ENCODE data around the gene MRLN. TPM values are rescaled to one million over a fixed set of nuclear protein-coding genes. Genes with fewer than 3 reads are reported as not detected.

Gene MRLN
- total and polyA plus RNA-seq, 10 of the 15 experiments (the other 5 are each of a cell fraction or from before 2014, with no cell fraction given): 0.19 TPM; not detected in 9

DNA sequence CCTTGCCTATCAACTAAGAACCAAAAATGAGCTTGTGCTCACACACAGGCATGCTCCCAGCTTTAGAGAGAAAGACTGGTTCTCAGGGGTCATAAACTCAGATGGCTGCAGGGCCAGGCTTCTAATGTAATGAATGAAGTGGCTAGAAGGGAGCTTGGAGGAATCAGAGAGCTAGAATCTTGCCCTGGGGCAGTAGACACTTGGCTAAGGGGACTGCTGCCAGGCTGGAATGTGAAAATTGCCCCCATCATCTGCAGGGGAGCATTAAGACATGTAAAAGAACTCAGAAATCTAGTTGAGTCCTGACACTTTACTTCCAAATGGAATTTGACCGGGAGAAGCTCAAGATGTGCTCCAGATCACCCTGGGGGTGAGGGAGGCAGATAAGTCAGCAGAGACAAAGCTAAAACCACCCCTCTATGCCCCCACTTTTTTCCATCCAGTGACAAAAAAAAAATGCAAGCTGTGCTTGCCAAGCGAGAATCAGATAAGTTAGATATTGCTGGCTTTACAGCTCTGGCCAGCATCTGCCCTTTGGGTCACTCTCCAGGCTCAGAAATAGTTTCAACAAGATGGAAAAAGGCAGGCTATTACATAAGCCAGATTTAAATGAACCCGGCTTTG lies 41.3 kb downstream of the MRLN start (continued):
- TF ChIP-seq RAD51 (IDR thresholded peaks at IDR 0.05): no peak
- TF ChIP-seq MEF2B (IDR thresholded peaks at IDR 0.05; ENCODE audit: partially characterized antibody, poor library complexity, severe bottlenecking): no peak
- TF ChIP-seq, protein P1, sequence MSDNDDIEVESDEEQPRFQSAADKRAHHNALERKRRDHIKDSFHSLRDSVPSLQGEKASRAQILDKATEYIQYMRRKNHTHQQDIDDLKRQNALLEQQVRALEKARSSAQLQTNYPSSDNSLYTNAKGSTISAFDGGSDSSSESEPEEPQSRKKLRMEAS (IDR thresholded peaks at IDR 0.05; ENCODE audit: low read depth, low read length): no peak
- TF ChIP-seq, protein P2, sequence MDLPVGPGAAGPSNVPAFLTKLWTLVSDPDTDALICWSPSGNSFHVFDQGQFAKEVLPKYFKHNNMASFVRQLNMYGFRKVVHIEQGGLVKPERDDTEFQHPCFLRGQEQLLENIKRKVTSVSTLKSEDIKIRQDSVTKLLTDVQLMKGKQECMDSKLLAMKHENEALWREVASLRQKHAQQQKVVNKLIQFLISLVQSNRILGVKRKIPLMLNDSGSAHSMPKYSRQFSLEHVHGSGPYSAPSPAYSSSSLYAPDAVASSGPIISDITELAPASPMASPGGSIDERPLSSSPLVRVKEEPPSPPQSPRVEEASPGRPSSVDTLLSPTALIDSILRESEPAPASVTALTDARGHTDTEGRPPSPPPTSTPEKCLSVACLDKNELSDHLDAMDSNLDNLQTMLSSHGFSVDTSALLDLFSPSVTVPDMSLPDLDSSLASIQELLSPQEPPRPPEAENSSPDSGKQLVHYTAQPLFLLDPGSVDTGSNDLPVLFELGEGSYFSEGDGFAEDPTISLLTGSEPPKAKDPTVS (IDR thresholded peaks at IDR 0.05; ENCODE audit: low read depth, low read length): no peak
- no peak for TF ChIP-seq GABPA (IDR thresholded peaks at IDR 0.05; ENCODE audit: low read depth)

DNA sequence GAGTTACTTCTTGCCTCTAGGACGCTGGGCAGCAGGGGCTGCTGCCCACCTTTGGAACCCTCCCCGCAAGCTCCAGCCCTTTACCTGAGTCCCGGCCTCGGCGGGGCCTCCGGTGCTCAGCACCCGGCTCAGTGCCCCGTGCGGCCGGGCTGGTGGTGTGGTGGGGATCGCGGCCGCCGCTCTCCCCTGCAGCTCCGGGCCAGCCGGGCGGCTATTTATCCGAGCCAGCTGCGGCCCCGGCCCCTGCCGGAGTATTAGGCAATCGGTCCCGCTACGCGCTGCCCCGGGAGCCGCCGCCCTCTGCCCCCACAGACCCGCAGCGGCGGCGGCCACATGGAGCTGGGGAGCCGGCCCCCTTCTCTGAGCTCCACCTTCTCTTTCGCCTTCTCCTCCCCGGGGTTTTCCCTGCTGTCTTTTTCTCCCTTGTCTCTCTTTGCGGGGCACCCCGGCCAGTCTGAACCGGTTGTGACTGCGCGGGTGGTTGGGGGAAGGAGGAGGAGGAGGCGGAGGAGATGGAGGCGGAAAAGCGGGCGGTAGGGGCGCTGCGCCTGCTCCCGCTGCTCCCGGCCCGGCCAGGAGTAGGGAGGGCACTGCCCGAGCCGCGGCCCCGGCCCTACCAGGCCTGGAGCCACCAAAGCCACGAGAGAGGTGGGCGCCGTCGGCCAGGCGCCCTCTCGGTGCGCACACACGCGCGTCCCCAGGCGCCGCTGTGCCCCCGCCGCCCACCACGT lies 43.7 kb downstream of the MRLN start, which contains the start of gene SLC16A9:
SLC16A9 (minus strand) TSS at position 456 of the 731 bp plus-strand sequence. CDS start 25,559 bp downstream, outside the sequence.
- ChIA-PET SMC1A (ENCODE audit: uncharacterized antibody, unreplicated experiment) (no interaction called here), CTCF (no interaction called here), RAD21 (ENCODE audit: unreplicated experiment) (no interaction called here), POLR2A (no interaction called here)
- under 1% methylated on average over 40 of the region's 68 CpGs for WGBS (ENCODE audit: insufficient coverage, insufficient replicate concordance, low lambda C conversion rate, missing lambda C conversion rate)
- H3K36me3 ChIP-seq (ENCODE audit: control insufficient read depth in 2 of 2, insufficient read depth in 2 of 2, low read length in 1 of 2): no peaks in the 10 kb centered on the region
- H3K27ac ChIP-seq (ENCODE audit: control insufficient read depth, insufficient read depth): no peak within 1 kb of the TSS
- H4K20me1 ChIP-seq (ENCODE audit: control insufficient read depth, insufficient read depth): no peaks in the 10 kb centered on the region
- peak in 1 of 2 experiments; percentile 61; a peak in 1 of 3 replicates for TF ChIP-seq EGR1 (IDR thresholded peaks at IDR 0.05; ENCODE audit: borderline replicate concordance in 1 of 2, low read depth in 2 of 2, low read length in 2 of 2)
- 0 out of 2 replicates have a peak, but pooled peaks have one; percentile 20 for TF ChIP-seq IKZF1 (conservative IDR thresholded peaks at IDR 0.05)
- no peak for TF ChIP-seq MYC (IDR thresholded peaks at IDR 0.05; ENCODE audit: insufficient read depth, insufficient read length, insufficient replicate concordance, low read length, severe bottlenecking)
- TF ChIP-seq BCL11A (IDR thresholded peaks at IDR 0.05; ENCODE audit: low read depth, low read length): 0 out of 2 replicates have a peak, but pooled peaks have one; percentile 9
- TF ChIP-seq RUNX3 (IDR thresholded peaks at IDR 0.05; ENCODE audit: low read length): peak; percentile 12; the same call in 1 of the 2 replicates
- TF ChIP-seq POLR2A (IDR thresholded peaks at IDR 0.05; ENCODE audit: low read depth, low read length): 0 out of 2 replicates have a peak, but pooled peaks have one; percentile 49
- no peak for TF ChIP-seq MEF2A (IDR thresholded peaks at IDR 0.05; ENCODE audit: insufficient read depth, low read depth, low read length)
- TF ChIP-seq ATF7 (IDR thresholded peaks at IDR 0.05; ENCODE audit: low read depth): no peak
- TF ChIP-seq, protein P3, sequence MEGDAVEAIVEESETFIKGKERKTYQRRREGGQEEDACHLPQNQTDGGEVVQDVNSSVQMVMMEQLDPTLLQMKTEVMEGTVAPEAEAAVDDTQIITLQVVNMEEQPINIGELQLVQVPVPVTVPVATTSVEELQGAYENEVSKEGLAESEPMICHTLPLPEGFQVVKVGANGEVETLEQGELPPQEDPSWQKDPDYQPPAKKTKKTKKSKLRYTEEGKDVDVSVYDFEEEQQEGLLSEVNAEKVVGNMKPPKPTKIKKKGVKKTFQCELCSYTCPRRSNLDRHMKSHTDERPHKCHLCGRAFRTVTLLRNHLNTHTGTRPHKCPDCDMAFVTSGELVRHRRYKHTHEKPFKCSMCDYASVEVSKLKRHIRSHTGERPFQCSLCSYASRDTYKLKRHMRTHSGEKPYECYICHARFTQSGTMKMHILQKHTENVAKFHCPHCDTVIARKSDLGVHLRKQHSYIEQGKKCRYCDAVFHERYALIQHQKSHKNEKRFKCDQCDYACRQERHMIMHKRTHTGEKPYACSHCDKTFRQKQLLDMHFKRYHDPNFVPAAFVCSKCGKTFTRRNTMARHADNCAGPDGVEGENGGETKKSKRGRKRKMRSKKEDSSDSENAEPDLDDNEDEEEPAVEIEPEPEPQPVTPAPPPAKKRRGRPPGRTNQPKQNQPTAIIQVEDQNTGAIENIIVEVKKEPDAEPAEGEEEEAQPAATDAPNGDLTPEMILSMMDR (IDR thresholded peaks at IDR 0.05 in 2 of 3, conservative IDR thresholded peaks at IDR 0.05 in 1 of 3; ENCODE audit: control insufficient read depth in 2 of 3, extremely low read depth in 1 of 3, insufficient read depth in 1 of 3, low read depth in 3 of 3, low read length in 3 of 3): peak; percentile 20 to 32 (median 23)
- no peaks in the 10 kb centered on the region; the same call in 1 of the 2 replicates for H3K4me1 ChIP-seq (ENCODE audit: control insufficient read depth, insufficient read depth, low read length)
- H2AFZ ChIP-seq (ENCODE audit: control insufficient read depth, low read depth, low read length): peak within 1 kb of the TSS; percentile 74
- no peaks in the 10 kb centered on the region for H3K9me3 ChIP-seq (replicated peaks; ENCODE audit: control insufficient read depth, insufficient read depth, low read length)
- peak within 1 kb of the TSS; percentile 47 for H3K9ac ChIP-seq (ENCODE audit: control insufficient read depth, insufficient read depth, low read length)
- peaks cover 0 to 3% of the 10 kb centered on the region in 2 experiments; a peak in 1 of 4 replicates for H3K27me3 ChIP-seq (replicated peaks in 1 of 2; ENCODE audit: control insufficient read depth in 2 of 2, insufficient read depth in 2 of 2, low read length in 1 of 2)
- no peaks in the 10 kb centered on the region for H3K79me2 ChIP-seq (ENCODE audit: control insufficient read depth, insufficient read depth, low read length)
- DNase-seq (ENCODE audit: low read depth, low spot score): peak; percentile 8
- peak within 1 kb of the TSS; percentile 71 for H3K4me3 ChIP-seq
- intact Hi-C loops (cut with micrococcal nuclease; ENCODE audit: unreplicated experiment) (no loop called here), in situ Hi-C loops (cut with MboI) (no loop called here)
- peak; percentile 89 for ATAC-seq
- H3K4me2 ChIP-seq (ENCODE audit: control insufficient read depth, insufficient read depth): peak within 1 kb of the TSS; percentile 83
- FAIRE-seq: no peak
- BruUV-seq (replicated peaks): no TSS peak

Data from GM12878 (cell line).